RWPE2 (cell line): ENCODE results near the gene MYO1H.

Source experiments
- ATAC-seq: fragments of 200-7000 bp; cut with Tn5 transposase; 3 replicates; pipeline ENCODE4 v1.9.1; 2021; ENCODE audit warnings: low read depth
- DNase-seq: peaks from one replicate; pipeline ENCODE4 v3.0.0-alpha.2; 2020; ENCODE audit warnings: low spot score
- H3K27ac ChIP-seq: fragments of 450-650 bp; 2 replicates; pipeline ENCODE4 v1.5.1; 2017; ENCODE audit warnings: mild to moderate bottlenecking; ENCODE audit not compliant: poor library complexity, severe bottlenecking
- H3K27me3 ChIP-seq: fragments of 250-450 bp; sonication (Bioruptor Pico); 2 replicates; pipeline ENCODE4 v1.5.1; 2021; ENCODE audit warnings: mild to moderate bottlenecking, moderate library complexity; ENCODE audit not compliant: insufficient read depth, poor library complexity, severe bottlenecking
- H3K36me3 ChIP-seq: fragments of 250-450 bp; sonication (Bioruptor Pico); 2 replicates; pipeline ENCODE4 v1.5.1; 2020; ENCODE audit warnings: low read depth, mild to moderate bottlenecking, moderate library complexity
- H3K4me1 ChIP-seq: fragments of 250-450 bp; sonication (Bioruptor Pico); 2 replicates; pipeline ENCODE4 v1.5.1; 2021; ENCODE audit warnings: mild to moderate bottlenecking, moderate library complexity; ENCODE audit not compliant: insufficient read depth, poor library complexity, severe bottlenecking
- H3K4me3 ChIP-seq: fragments of 250-450 bp; sonication (Bioruptor Pico); 2 replicates; pipeline ENCODE4 v1.5.1; 2021; ENCODE audit warnings: mild to moderate bottlenecking, moderate library complexity; ENCODE audit not compliant: severe bottlenecking
- H3K9me3 ChIP-seq: fragments of 250-450 bp; sonication (Bioruptor Pico); 2 replicates; pipeline ENCODE4 v1.5.1; 2021; ENCODE audit warnings: mild to moderate bottlenecking, moderate library complexity; ENCODE audit not compliant: severe bottlenecking
- TF ChIP-seq, protein P1 (sequence below): fragments of 450-650 bp; IDR thresholded peaks from one replicate; pipeline ENCODE4 v1.5.1; 2017; ENCODE audit warnings: mild to moderate bottlenecking, moderate library complexity; ENCODE audit not compliant: poor library complexity, severe bottlenecking

The MYO1H gene

DNA sequence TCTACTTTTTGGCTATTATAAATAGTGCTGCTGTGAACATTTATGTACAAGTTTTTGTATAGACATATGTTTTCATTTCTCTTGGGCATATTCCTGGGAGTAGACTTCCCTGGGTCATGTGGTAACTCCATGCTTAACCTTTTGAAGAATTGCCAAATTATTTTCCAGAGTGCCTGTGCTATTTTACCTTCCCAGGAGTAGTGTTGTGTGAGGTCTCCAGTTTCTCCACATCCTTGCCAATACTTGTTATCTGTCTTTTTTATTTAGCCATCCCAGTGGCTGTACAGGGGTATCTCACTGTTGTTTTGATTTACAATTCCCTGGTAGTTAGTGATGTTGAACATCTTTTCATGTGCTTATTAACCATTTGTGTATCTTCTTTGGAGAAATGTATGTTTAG is 148.6 kb downstream of the MYO1H start:
- Histone ChIP-seq H3K27ac (no peak overlapping the region), H3K9me3 (no peaks in the 10 kb centered on the region), H3K4me3 (no peak overlapping the region), H3K27me3 (no peaks in the 10 kb centered on the region), H3K4me1 (peaks cover 9% of the 10 kb centered on the region), H3K36me3 (peaks cover 43% of the 10 kb centered on the region)
- ATAC-seq (no peak), DNase-seq (no peak)
- TF ChIP-seq, protein P1, sequence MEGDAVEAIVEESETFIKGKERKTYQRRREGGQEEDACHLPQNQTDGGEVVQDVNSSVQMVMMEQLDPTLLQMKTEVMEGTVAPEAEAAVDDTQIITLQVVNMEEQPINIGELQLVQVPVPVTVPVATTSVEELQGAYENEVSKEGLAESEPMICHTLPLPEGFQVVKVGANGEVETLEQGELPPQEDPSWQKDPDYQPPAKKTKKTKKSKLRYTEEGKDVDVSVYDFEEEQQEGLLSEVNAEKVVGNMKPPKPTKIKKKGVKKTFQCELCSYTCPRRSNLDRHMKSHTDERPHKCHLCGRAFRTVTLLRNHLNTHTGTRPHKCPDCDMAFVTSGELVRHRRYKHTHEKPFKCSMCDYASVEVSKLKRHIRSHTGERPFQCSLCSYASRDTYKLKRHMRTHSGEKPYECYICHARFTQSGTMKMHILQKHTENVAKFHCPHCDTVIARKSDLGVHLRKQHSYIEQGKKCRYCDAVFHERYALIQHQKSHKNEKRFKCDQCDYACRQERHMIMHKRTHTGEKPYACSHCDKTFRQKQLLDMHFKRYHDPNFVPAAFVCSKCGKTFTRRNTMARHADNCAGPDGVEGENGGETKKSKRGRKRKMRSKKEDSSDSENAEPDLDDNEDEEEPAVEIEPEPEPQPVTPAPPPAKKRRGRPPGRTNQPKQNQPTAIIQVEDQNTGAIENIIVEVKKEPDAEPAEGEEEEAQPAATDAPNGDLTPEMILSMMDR, result no peak

DNA sequence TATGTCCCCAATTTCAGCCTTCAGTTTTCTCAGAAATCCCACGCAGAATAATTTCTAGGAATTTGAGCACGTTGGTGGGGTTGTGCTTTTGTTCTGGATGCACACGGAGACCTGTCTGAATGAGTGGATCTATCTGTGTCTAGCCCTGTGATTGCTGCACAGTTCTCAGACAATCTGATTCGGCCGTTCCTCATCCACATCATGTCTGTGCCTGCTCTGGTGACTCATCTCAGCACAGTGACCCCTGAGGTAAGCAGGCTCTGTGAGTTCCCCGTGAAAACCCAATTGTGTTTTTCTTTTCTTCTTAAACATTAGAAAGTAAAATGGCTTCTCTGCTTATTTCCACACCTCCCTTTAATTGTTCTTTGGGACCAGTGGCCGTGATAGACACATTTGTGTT is 150.0 kb downstream of the MYO1H start:
- TF ChIP-seq, protein P1, result no peak
- H3K27me3 ChIP-seq, result no peaks in the 10 kb centered on the region
- peaks cover 9% of the 10 kb centered on the region for H3K4me1 ChIP-seq
- H3K9me3 ChIP-seq, result no peaks in the 10 kb centered on the region
- ATAC-seq (peak; percentile 100), DNase-seq (peak; percentile 80)
- peak overlapping the region; percentile 41 for H3K27ac ChIP-seq
- H3K36me3 ChIP-seq, result peaks cover 44% of the 10 kb centered on the region
- no peak overlapping the region for H3K4me3 ChIP-seq
